GM19452 (cell line): ENCODE results near the gene CHD5.
"Not testable (repeated sequence)": the region's sequence is repeated elsewhere in the genome, so short reads cannot be mapped to it uniquely, and the experiment has no call there.

Source experiments
- ATAC-seq: cut with Tn5 transposase; IDR thresholded peaks from one replicate; pipeline ENCODE4 v1.9.1; 2021; ENCODE audit not compliant: unreplicated experiment

CHD5 gene

DNA sequence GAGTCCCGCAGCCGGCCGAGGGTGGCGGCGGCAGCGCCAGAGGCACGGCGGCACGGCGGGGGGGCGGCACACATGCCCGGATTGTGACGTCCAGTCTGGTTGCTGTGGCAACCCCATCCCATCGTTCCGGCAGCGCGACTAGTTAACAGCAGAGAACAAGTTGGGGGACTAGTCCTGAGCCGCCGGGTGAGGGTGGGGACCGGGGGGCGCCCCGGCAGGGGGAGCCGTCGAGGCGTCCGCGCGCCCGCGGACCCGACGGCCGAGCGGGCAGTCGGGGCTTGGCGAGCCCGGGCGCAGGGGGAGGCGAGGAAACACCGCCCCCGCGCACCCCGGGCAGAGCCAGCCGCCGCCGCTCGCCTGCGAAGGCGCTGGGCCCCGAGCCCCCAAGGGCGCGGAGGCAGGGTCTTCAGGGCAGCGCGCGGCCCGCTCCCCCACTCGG is at the start of gene CHD5:
CHD5 (minus strand) TSS at position 54 of the 439 bp plus-strand sequence. CDS start 298 bp downstream, outside the sequence.
- ATAC-seq, result no peak

DNA sequence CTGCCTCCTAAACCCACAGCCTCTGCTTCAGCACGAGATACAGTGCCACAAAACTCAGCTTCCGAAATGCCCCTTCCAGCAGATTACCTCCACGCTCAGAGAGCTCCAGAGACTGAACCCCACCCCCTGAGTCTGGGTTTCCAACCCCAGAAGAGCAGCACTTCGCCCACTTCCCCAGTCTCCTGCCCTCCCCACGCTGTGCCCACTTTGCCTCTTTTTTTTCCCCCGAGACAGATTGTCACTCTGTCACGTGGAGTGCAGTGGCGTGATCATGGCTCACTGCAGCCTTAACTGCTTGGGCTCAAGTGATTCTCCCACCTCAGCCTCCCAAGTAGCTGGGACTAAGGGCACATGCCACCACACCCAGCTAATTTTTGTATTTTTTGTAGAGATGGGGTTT is 45.5 kb upstream of the CHD5 start:
- no peak for ATAC-seq

- no peak for ATAC-seq
Measured at GRCh38 chr1:6224718-6225117, 44.6 kb upstream of the CHD5 start.

DNA sequence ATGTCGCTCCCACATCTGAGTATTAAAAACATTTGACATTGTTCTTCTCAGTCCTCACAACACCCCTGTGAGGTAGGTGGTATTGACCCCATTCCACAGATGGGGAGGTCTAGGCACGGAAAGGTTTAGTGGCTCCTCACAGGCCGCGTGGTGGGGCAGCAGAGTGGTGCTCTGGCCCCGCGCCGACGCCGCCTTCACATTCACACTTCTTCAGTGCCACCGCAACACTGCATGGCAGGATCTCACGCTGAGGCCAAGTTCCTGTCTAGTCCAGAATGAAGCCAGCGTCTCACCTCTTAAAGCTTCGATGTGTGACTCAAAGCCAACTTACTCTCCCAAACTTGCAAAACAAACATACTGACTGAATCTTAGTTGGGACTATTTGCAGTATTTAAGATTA is 43.5 kb upstream of the CHD5 start:
- ATAC-seq, result no peak

DNA sequence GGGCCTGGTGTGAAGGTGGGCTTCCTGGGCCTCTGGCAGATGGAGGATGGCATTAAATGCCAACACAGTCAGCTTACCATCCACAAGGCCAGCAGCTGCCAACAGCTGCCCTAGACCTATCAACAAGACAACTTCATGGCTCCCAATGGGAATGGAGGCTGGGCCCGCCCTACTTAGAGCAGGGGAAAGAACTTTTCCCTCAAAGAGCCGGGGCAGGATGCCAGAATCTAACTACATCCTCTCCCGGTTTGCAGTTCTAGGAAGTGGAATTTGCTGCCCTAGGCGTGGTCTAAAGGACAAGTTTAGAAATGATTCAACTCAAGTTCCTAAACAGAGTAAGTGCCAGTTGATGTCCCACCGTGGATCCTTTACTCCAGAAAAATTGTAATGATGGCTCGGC is 42.5 kb upstream of the CHD5 start:
- no peak for ATAC-seq

- no peak for ATAC-seq
Measured at GRCh38 chr1:6221210-6221784, 41.2 kb upstream of the CHD5 start.

DNA sequence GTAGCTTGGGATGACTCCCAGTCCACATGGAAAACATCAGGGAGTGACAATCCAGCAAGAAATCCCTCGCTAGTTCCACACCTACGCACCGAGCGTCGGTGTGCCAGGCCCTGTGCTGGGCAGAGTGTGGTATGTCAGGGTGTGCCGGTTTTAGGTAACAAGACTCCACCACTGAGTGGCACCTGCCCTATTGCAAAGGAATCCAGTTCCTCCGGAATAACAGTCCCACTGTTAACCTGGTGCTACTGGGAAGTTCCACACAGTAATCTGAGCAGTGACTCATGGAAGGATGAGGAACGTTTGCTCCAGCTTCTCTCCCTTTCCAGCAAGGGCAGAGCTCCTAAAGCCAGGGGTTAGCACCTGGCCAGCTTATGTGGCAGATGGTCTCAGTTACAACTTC is 40.1 kb upstream of the CHD5 start:
- no peak for ATAC-seq

GRCh38 chr1:6219641-6220040 is 39.5 kb upstream of the CHD5 start:
- ATAC-seq, result not testable (repeated sequence)

DNA sequence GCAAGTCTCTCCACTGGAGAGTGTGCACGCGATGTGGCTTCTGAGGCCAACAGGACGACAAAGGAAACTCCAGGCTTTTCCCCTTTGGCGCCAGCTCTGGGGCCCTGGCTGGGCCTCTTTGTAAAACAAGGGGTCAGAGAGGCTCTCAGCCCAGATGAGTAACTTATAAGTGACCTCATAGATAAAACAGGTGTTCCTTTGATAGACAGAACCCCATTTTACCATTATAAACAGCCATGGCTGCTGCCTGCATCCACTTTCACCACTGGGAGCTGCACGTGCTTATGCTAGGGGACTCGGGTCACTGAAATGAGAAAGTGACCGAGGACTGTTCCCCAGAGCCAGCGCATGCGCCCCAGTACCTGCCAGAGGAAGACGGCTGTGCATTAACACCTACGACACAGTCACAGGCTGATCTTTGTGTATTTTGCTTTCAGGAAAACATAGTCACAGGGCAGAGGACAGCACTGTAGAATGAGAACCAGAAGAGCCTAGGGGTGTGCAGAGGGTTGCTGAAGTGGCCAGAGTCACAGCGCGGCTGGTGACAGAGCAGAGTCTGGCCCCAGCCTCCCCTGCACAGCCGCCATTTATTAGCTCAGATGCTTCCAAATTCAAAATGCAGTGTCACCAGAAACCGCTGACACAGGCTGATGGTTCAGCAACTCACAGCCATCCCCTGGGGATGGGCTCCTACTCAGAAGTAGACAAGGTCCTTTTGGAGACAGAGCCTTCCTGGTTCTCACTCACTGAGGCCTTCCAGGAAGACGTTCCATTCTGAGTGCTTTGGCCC is 38.4 kb upstream of the CHD5 start:
- ATAC-seq, result no peak

- ATAC-seq, result no peak
Measured at GRCh38 chr1:6212193-6212959, 32.3 kb upstream of the CHD5 start.

- ATAC-seq, result no peak
Measured at GRCh38 chr1:6211731-6212130, 31.6 kb upstream of the CHD5 start.

GRCh38 chr1:6210591-6211355 is 30.7 kb upstream of the CHD5 start:
- no peak for ATAC-seq

- ATAC-seq, result no peak
Measured at GRCh38 chr1:6209661-6210580, 29.8 kb upstream of the CHD5 start.

DNA sequence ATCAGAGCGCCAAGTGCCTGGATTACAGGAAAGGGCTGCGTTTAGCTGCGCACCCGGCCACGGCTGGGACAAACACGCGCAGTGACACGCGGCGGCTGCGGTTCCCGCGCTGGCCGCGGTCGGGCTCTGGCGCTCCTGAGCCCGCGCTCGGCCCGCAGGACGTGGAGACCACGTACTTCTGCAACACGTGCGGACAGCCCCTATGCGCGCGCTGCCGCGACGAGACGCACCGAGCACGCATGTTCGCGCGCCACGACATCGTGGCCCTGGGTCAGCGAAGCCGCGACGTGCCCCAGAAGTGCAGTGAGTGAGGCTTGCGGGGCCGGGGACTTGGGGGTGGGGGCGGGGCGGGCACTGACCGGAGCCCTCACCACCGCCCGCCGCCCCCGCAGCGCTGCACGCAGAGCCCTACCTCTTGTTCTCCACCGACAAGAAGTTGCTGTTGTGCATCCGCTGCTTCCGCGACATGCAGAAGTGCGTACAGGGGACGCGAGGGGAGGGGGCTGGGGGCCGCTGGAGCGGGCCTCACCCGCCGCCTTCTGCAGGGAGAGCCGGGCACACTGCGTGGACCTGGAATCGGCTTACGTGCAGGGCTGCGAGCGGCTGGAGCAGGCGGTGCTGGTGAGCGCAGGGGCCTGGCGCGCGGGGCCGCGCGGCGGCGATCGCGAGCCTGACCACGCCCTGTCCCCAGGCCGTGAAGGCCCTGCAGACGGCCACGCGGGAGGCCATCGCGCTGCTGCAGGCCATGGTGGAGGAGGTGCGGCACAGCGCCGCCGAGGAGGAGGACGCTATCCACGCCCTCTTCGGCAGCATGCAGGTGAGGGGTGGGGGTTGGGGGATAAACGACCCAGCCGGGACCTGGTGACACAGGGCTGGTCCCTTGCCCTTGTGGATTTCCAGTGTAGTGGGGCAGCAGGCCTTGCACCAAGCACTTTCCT is 28.9 kb upstream of the CHD5 start:
- ATAC-seq, result no peak

GRCh38 chr1:6207921-6208320 is 27.8 kb upstream of the CHD5 start:
- no peak for ATAC-seq

DNA sequence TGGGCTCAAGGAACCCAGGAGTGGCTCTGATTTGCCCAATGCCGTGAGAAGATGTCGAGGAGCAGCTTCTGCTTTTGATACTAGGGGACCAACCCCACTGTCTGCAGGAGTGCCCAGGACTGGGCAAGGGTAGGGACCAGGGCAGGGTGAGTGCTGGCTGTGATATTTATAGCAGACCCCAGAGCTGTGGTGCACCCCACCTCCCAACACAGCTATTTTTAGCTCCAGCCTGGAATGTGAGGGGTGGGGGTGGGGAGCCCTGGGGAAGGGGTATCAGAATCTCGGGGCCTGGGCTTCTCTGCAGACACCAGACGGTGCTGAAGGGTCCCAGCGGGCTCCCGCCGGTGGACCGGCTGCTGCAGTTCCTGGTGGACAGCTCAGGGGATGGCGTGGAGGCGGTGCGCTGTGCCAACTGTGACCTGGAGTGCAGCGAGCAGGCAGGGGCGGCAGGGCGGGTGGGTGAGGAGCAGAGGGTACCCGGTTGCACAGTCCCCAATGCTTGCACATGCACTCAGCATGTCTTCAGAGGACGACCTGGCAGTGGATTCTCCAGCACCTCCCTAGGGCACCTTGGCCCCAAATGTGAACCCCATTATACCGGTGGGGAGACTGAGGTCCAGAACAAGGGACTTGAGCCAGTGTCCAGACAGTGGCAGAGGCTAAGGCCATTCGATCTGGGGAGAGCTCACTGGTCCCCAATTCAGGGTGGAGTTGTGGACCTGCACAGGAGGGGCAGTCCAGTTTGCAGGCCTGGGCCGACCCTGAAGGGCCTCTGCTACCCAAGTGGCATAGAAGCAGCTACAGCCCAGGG is 27.2 kb upstream of the CHD5 start:
- ATAC-seq, result no peak

- no peak for ATAC-seq
Measured at GRCh38 chr1:6206520-6206855, 26.4 kb upstream of the CHD5 start.

DNA sequence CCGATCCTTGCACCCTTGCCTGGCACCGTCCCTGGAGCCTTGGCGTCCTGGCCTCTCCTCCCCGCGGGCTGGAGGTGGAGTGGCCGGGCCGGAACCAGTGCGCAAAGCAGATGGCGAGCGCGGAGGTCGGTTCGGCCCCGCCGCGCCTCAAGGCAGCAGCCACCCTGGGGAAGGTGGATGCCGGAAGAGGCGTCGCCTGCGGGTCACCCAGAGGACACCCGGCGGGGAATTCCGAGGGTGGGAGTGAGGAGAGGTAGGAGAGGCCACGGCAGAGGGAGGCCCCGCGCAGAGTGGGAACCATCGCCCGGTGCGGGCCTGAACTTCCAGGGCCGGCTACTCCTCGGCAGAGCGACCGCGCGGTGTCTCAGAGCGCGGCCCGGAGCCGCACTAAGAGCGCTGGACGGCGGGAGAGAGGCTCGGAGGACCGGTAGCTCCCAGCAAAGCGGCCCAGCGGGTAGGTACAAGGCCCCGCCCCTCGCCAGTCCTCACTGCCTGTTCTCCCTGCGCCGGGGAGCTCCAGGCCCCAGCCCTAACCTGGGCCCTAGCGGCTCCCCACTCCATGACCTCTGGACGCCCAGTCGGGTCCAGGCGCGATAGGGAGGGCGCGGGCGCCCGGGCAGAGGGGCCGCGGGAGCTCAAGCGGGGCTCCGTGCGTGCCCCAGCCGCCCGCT is 25.9 kb upstream of the CHD5 start, which contains the start of gene RNF207:
RNF207 (plus strand) TSS at position 271 of the 671 bp plus-strand sequence. CDS start 417 bp downstream, outside the sequence.
- ATAC-seq, result no peak
